GM19463 (cell line): ENCODE measurements around the gene MDH1B.
"Not testable (repeated sequence)": the region's sequence is repeated elsewhere in the genome, so short reads cannot be mapped to it uniquely, and the experiment has no call there.

ENCODE experiments used
- ATAC-seq: cut with Tn5 transposase; IDR thresholded peaks from one replicate; pipeline ENCODE4 v1.9.1; 2021; ENCODE audit warnings: mild to moderate bottlenecking, moderate library complexity; ENCODE audit not compliant: unreplicated experiment

The MDH1B gene

DNA sequence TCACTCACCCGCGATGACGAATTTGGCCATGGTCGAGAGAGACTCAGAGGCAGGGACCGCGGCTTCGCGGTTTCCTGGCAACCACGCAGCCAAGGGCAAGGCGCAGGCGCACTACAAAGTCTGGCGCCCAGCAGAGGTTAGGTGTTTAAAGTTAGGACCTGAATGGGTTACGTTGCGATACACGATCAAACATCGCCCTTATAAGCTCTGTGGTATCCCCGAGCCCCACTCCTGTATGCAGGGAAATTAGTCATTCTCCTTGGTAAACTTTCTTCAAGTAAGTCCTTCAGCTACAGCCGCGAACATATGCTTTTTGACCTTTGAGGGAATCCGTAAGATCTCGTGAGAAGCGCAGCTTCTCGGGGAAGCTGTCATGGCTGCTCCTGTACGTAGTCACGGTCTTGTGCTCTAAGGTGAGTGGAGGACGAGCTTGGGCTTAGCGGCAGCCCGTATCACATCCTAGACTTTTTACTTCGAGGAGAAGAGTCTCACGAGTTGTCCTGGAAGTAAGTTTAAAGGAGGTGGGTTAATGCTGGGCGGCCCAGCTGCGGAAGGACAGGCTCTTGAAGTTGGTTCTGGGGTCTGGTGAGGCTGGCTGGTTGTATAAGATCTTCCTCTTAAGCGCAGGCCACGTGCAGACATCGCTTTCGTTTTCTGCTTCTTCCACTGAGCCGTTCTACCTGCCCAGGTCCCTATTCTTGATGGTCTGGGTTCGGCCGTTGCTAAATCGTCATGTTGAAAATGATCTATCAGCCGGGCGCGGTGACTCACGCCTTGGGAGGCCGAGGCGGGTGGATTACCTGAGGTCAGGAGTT, at the start of gene MDH1B, which contains the start of gene FASTKD2:
TSS of gene MDH1B (minus strand) at position 87 of the 815 bp plus-strand sequence. CDS start at position 30, 57 bp downstream.
TSS of gene FASTKD2 (plus strand) at position 365 of the 815 bp plus-strand sequence. CDS start 1,088 bp downstream, outside the sequence.
- peak; percentile 89 for ATAC-seq

DNA sequence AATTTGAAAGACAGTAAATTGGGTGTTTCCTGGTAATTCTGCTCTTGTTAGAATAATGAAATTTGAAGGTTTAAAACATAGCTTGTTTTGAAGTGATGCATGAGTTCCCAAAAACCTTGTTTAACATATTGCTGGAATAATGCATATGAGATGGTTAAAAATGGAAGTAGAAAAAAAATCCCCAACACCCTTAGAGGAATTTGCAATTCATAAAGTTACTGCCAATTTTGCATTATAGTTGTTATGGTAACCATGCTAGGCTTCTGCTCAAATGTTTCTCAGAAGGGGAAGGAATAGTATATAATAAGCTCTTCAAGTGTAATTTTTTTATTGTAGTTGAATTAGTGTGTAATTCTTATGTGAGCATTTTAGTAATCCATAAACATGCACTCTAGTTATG, 49.4 kb upstream of the MDH1B start:
- no peak for ATAC-seq

DNA sequence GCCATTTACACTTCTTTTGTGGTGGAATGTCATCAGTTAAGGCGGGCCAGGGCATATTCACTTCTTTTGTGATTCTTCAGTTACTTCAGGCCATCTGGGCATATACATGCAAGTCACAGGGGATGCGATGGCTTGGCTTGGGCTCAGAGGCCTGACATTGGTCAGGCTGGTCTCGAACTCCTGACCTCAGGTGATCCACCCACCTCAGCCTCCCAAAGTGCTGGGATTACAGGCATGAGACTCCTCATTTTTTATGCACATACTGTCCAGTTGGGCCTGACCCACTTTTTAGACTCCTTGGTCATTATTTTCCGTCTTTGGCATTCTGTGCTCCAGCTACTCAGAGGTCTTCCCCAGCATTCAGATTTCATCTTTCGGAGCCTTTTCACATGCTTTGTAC, 47.3 kb upstream of the MDH1B start:
- not testable (repeated sequence) for ATAC-seq

DNA sequence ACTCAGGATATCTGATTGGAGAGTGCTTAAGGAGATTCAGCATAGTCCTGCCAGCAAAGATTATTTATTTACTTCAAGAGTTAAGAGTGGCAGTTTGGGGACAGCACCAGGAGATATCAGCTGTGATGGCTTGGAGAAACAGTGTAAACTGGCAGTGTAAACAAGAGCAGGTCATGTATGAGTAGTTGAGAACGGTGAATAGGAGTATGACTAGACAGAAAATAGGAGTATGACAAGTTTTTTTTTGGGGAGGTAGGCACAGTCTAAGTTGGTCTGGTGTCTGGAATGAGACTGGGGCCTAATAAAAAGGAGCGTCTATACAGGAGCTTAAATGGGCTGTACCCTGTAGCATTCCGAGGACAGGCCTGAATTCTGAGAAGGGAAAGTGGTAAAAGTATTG, 42.5 kb upstream of the MDH1B start:
- not testable (repeated sequence) for ATAC-seq

DNA sequence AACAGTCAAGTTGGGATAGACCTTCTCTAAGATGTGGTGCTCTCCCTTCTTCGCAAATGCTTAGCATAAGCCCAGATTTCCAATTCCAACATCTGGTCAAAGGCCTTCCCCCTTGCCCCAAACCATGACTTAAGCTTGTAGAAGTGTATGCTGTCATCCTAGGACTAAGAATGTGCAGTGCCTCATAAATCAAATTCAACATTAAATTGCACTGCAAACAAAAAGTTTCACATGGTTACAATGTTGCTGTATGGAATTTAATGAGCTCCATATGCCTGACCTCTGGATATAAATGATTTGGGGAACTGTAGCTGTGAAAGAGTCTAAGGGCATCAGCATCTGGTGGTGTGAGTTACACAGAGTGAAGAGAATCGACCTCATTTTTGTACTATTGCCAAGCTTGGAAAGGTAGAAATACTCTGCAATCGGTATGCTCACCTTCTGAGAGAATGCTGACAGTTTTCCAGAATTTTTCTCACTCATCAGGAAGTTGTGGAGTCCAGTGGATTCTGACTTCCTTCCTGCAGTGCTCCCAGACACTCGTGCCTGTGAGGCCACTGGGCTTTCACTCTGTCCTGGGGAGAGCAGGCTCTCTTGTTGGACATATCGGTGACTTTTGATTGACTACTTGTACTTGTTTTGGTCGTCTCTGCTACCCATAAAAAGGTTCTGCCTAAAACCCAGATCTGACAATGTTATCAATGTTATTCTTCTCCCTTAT, 40.9 kb upstream of the MDH1B start:
- no peak for ATAC-seq

DNA sequence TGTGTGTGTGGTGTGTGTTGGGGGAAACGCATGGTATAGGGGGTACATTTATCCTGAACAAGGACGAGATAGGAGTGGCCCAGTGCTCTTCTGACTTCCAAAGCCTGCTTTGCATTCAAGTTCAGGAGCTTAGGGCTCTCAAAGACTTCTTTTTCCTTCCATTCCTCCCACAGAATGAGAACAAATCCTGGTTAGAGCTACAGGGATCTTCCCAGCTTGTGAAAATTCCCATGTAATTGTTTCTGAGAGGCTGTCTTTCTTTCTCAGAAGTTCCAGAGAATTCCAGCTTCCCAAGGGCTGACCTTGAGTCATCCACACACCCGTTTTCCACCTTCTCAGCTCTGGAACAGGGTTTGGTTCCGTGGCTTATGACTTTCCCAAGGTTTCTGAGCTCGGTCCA, 39.2 kb upstream of the MDH1B start:
- ATAC-seq = no peak

DNA sequence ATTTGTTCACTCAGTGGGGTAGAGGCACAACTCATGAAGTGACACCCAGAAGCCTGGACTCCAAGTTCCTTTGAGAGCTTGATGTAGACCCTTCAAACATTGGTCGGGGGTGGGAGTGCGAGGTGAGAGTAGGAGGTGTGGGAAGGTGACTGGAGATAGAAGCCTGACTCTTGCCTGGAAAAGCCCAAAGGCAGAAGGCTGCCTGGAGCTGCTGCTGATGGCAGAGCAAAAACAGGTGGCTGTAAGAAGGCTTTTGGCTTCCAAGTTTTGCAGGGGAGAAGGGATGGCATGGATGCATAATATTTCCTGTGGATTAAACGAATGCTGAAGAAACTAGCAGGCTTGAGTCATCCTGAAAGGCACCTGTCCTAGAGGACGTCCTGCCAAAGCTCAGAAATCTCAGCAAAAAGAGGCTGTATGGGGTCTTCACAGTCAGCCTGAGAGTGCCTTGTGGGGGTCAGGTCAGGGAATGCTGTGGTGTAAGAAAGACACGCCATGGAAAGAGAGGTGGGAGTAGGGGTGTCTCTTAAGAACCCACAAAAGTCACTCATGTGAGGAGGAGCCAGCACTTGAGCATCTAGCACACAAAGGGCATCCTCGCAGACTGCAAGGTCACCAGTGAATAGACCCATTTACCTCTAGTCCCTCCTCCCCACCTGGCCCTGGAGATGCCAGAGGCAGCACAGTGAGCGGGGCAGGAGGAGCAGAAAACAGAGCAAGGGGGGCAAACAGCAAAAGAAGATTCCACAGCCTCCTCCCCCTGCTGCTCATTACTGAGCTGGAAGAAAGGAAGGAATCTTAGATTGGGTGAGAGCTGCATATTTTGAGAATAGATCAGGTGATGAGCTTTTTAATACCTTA, 37.8 kb upstream of the MDH1B start:
- ATAC-seq = no peak

DNA sequence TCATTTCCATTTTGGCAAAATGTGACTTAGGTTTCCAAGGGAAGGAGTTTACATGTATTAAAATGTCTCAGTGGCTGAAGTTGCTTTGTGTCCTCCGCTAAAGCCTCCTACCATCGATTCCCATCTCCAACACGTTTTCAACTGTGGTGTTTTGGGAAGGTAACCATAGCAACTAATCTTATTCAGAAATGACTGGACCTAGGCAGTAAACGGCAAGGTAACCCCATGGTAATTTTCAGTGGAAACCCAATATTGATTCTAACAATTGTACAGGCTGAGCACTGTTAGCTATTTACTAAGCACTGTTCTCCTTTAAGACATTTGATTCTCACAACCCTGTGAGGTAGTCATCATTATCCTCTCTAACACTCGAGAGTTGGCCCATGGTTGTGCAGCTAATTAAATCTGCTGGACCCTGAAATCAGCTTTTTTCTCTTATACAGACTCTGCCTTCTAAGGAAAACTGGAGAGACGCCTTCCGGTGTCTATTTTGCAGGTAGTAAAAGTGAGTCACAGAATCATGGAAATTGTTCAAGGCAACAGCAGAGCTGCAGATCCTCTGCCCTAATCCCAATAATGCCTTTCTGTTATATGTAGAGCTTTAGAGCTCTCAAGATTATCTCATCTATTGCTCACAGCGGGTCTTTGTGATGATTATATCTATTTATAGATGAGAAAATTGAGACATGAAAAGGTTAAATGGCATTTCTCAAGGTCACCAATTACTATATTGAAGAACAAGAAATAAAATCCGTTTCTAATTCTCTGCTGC, 36.5 kb upstream of the MDH1B start:
- no peak for ATAC-seq

DNA sequence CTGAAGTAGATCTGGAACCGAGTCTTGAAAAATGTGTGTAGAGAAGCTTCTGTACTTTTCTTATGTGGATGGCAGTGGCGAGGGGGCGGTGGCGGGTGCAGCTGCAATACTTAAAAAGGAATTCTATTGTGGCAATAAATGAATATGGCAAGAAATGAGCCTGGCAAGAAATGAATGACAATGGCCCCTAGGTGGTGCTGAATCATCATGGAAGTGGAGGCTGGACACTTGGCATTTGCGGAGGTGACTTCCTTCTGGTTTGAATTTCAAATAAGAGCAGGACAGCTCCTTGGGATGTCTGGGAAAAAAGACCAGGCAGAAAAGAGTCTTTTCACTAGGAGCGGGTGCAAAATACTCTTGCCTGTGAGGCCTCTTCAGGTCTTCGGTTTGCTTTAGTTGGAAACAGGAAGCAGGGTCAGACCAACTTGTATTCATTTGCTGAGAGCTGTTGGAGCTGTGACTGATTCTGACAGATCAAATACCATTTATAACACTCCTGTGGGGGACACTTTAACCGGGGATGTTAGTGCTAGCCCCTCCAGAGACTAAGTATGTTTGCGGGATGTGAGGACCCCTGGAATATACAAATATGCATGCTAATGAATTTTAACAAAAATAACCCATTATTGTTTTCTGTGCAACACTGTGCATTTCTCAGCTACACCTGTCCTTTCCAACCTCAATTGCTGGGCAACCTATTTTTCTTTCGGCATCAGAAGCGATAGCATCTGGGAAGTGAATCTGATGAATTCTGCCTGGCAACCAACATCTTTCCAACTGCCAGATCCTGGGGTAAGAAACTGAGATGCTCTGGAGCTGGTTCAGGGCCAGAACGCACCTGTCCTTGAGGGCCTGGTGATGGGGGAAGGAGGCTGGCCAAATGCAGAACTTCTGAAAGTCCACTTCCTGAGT, 35.6 kb upstream of the MDH1B start:
- ATAC-seq = peak; percentile 62

DNA sequence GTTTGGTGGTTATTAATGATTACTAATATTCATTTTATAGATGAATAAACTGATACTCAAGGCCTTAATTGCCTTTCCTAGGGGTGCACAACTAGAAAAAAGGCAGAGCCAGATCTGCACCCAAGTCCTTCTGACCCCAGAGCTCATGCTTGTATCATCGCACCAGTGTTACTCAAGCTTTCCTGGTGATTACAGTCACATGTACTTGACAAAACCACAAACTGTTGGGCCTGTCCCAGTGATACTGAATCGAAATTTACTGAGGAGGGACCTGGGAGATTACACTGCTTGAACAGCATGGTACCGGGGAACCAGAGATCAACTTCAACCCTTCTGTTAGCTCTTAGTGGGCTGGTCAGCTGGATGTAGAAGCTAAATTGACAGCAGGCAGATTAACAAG, 34.0 kb upstream of the MDH1B start:
- ATAC-seq = no peak

DNA sequence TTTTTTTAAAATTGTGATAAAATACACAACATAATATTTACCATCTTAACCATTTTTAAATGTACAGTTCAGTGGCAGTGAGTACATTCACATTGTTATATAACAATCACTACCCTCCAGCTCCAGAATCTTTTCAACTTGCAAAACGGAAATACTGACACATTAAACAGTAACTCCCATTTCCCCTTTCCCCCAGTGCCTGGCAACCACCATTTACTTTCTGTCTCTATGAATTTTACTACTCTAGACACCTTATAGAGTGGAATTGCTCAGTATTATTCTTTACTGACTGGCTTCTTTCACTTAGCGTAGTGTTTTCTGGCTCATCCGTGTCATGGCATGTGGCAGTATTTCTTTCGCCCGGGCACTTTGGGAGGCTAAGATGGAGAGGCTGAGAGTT, 32.9 kb upstream of the MDH1B start:
- peak; percentile 55 for ATAC-seq

DNA sequence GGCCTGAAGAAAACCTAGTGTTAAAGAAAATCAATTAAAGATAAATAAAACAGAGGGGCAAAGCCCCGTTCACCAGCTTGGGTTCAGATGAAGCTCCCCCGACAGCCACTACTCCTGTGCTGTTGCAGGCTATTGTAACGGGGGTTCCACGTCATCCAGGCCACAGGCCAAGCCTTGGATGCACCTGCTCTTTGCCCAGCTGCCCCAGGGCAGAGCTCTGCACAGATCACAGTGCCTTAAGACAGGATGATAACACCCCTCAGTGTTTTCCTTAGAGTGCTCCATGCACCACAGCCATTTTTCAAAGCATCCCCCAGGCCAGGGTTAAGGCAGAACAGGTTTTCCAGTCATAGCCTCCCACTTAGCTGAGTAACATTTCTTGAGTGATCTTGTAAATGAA, 32.2 kb upstream of the MDH1B start:
- no peak for ATAC-seq

DNA sequence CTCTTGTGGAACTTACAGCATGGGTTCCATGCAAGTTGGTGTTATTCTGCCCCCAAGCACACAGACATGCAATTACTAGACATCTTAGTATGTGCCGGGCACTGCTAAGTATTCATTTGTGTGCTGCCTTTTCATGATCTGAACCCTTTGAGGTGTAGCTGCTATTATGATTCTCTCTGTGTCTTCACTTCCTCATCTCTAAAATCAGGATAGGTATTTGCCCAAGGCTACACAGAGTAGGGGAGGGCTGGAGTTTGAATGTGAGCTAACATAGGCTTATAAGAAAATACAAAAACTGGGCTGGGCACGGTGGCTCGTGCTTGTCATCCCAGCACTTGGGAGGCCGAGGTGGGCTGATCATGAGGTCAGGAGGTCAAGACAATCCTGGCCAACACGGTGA, 27.5 kb upstream of the MDH1B start:
- no peak for ATAC-seq

DNA sequence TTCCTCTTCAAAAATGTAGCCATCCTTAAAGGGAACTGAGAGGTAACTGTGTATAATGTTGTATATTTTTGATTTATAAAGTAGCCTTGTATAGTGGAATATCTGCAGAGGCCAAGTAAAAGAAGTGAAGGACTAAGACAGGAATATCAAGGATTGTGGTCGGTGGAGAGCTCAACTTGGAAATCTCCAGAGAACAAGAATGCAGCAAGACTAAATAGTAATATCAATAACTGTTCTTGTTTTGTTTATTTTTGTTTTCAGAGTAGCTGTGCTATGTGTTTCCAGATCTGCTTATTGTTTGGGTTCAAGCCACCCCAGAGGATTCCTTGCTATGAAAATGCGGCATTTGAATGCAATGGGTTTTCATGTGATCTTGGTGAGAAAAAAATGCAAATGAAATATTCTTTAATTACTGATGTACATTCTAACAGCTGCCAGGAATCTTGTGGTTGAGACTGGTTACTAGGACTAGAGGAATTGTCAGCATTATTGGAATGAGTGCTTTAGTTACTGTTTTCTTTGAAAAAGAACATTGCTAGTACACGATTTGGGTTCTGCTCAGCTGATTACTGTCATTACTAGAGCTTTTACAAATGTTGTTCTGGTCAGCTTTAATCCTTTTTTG, 25.3 kb upstream of the MDH1B start:
- ATAC-seq = no peak

DNA sequence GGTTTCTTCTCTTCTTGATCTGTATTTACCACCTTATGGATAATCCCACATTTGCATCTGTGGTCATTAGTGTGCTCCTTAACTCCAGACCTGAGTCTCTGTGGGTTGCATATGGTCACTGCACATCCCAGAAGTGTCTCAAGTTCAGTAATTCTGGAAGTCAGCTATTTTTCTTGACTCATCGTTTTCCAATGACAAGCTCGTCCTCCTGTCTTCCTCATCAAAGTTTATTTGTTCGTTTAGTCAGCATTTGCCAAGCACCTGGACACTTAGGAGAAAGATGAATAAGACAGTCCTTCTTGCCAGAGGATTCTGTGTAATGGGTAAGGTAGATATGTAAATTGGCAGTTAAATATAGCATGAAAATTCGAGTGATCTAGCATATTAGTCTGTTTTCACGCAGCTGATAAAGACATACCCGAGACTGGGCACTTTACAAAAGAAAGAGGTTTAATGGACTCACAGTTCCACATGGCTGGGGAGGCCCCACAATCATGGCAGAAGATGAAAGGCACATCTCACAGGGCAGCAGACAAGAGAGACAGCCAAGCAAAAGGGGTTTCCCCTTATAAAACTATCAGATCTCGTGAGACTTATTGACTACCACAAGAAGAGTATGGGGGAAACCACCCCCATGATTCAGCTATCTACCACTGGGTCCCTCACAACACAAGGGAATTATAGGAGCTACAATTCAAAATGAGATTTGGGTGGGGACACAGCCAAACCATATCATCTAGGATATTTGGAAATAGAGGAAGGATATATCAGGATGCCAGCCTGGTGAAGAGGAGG, 19.6 kb upstream of the MDH1B start:
- no peak for ATAC-seq

DNA sequence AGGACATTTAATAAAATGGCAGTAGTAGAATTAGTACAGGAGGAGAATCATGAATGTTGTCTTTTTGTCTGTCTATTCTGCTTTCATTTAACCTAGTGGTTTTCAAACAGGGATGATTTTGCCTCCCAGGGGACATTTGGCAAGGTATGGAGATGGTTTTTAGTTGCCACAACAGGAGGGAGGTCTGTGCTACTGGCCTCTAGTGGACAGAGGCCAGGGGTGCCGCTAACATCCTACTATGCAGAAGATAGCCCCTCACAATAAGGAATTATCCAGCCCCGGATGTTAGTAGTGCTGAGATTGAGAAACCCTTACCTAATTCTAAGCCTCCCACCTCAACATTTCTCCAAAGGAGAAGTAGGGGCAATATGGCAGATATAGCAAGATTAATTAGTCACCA, 18.6 kb upstream of the MDH1B start:
- no peak for ATAC-seq

DNA sequence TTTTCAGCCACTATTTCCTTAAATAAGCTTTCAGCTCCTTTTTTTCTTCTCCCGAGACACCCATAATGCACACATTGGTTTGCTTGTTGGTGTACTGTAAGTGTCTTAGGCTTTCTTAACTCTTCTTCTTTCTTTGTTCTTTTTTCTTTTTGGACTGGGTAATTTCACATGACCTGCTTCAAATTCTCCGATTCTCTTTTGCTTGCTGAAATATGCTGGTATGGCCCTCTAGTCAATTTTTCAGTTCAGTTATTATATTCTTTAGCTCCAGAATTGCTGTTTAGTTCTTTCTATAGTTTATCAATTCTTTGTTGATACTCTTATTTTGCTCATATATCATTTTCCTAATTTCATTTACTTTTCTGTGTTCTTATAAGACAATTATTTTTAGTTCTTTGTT, 15.5 kb upstream of the MDH1B start:
- ATAC-seq = no peak

DNA sequence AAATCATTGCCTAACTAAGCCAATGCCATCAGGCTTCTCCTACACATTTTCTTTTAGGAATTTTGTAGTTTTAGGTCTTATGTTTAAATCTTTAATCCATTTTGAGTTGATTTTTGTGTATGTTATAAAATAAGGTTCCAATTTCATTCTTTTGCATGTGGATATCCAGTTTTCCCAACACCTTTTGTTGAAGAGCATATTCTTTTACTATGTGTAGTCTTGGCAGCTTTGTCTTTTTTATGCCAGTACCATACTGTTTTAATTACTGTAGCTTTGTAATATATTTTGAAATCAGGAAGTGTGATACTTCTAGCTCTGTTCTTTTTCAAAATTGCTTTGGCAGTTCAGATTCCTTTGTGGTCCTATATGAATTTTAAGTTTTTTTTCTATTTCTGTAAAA, 11.3 kb upstream of the MDH1B start:
- ATAC-seq = no peak
